Kidney (tissue), 14 donors: ENCODE results near the gene LRRC4C. TPM values are rescaled to one million over a fixed set of nuclear protein-coding genes. Genes with fewer than 3 reads are reported as not detected.

ENCODE experiments used
- DNase-seq, 5 donors: peaks; one replicate each; pipeline ENCODE4 v3.0.0-alpha.2; 2013 to 2020
- FAIRE-seq: peaks from 2 replicates; lab custom pipeline; 2012; peaks lifted over from hg19 to GRCh38; lab: Jason Lieb, UNC
- H3K27ac ChIP-seq, 2 donors: one replicate each; pipeline ENCODE4 v1.7.0; 2013; ENCODE audit warnings: low read depth in 2 of 2, low read length in 2 of 2, inconsistent platforms in 1 of 2
- H3K27me3 ChIP-seq: one replicate; pipeline ENCODE4 v1.7.1; 2013; ENCODE audit warnings: low read length, inconsistent platforms; ENCODE audit not compliant: control insufficient read depth, insufficient read depth
- H3K36me3 ChIP-seq, 3 donors: one replicate each; pipeline versions ENCODE4 v1.7.0 to v1.7.1; 2013; ENCODE audit warnings: low read length in 3 of 3, control low read depth in 1 of 3, inconsistent platforms in 1 of 3; ENCODE audit not compliant: insufficient read depth in 3 of 3, control insufficient read depth in 2 of 3
- H3K4me1 ChIP-seq, 3 donors: one replicate each; pipeline versions ENCODE4 v1.7.0 to v1.7.1; 2013; ENCODE audit warnings: low read length in 3 of 3, inconsistent platforms in 1 of 3, low read depth in 1 of 3; ENCODE audit not compliant: control insufficient read depth in 2 of 3, insufficient read depth in 2 of 3
- H3K4me3 ChIP-seq, 3 donors: one replicate each; pipeline versions ENCODE4 v1.7.0 to v1.8.1; 2013; ENCODE audit warnings: low read length in 3 of 3, control low read depth in 1 of 3, inconsistent platforms in 1 of 3
- H3K9ac ChIP-seq, 3 donors: one replicate each; pipeline versions ENCODE4 v1.7.0 to v1.7.1; 2013; ENCODE audit warnings: low read length in 3 of 3, control low read depth in 1 of 3, inconsistent platforms in 1 of 3
- H3K9me3 ChIP-seq, 3 donors: one replicate each; pipeline versions ENCODE4 v1.7.0 to v1.7.1; 2013; ENCODE audit warnings: low read length in 3 of 3, control low read depth in 1 of 3, inconsistent platforms in 1 of 3; ENCODE audit not compliant: control insufficient read depth in 2 of 3, insufficient read depth in 1 of 3
- CTCF ChIP-seq: IDR thresholded peaks from 3 replicates; pipeline ENCODE4 v1.5.1; 2012; ENCODE audit warnings: mild to moderate bottlenecking, moderate library complexity, borderline replicate concordance; ENCODE audit not compliant: insufficient read depth; ENCODE audit errors: extremely low read depth
- intact Hi-C: fragments of 100-400 bp; cut with DNase I; formaldehyde crosslinking; loops from one replicate; pipeline ENCODE4 v1.11.1; 2022
- polyA plus RNA-seq: library from polyadenylated mRNA; stranded (reverse); fragments of 350-450 nt; fragmentation: Illumina TruSeq; extraction: RNeasy Lipid Tissue Mini Kit (QIAGEN cat#74804); gene quantifications from one replicate; pipeline ENCODE4 v1.2.3, GENCODE V29; 2014; ENCODE audit warnings: low read depth, low replicate concordance; ENCODE audit not compliant: insufficient read depth
- total RNA-seq: library from RNA; stranded (reverse); fragmentation: NEBNext Ultra II Directional; extraction: Animal tissue kit (Norgen Biotek cat#: 25700); gene quantifications from one replicate; pipeline ENCODE4 v1.2.1, GENCODE V29; 2021
- donor health status: control.
- donor health status: control.
- donor health status: control.
- donor health status: control.
- donor health status: control.
- donor health status: DM: yes; HTN: yes; CAD: no.
- donor health status: Normal renal cell carcinoma (clear cell type).

The LRRC4C gene
- total and polyA plus RNA-seq, 2 donors from 2014 or later: 0.26 to 1.6 TPM

GRCh38 chr11:40894501-40894900 is 565.0 kb downstream of the LRRC4C start:
- Histone ChIP-seq H3K4me3 (no peak overlapping the region), H3K36me3 (no peaks in the 10 kb centered on the region), H3K9me3 (no peaks in the 10 kb centered on the region), H3K4me1 (no peaks in the 10 kb centered on the region), H3K27me3 (no peaks in the 10 kb centered on the region), H3K27ac (no peak overlapping the region), H3K9ac (no peak overlapping the region)
- intact Hi-C loops: no loop called here
- no peak for DNase-seq
- FAIRE-seq: no peak
- no peak for TF ChIP-seq CTCF

- Histone ChIP-seq H3K4me1 (no peaks in the 10 kb centered on the region), H3K9ac (no peak overlapping the region), H3K27me3 (no peaks in the 10 kb centered on the region), H3K4me3 (no peak overlapping the region), H3K9me3 (no peaks in the 10 kb centered on the region), H3K27ac (no peak overlapping the region), H3K36me3 (no peaks in the 10 kb centered on the region)
- intact Hi-C loops: no loop called here
- no peak for FAIRE-seq
- no peak for DNase-seq
- TF ChIP-seq CTCF: no peak
Measured at GRCh38 chr11:40885250-40885954, 574.0 kb downstream of the LRRC4C start.

GRCh38 chr11:40882301-40882700 is 577.2 kb downstream of the LRRC4C start:
- Histone ChIP-seq H3K4me1 (no peaks in the 10 kb centered on the region), H3K4me3 (no peak overlapping the region), H3K36me3 (no peaks in the 10 kb centered on the region), H3K9me3 (no peaks in the 10 kb centered on the region), H3K27me3 (no peaks in the 10 kb centered on the region), H3K9ac (no peak overlapping the region), H3K27ac (no peak overlapping the region)
- no peak for TF ChIP-seq CTCF
- intact Hi-C loops: no loop called here
- FAIRE-seq (no peak), DNase-seq (no peak)
